GM19023 (cell line): Measurements from ENCODE around the gene ITPR1.

Source experiments
- ATAC-seq: cut with Tn5 transposase; IDR thresholded peaks from one replicate; pipeline ENCODE4 v1.9.1; 2021; ENCODE audit warnings: mild to moderate bottlenecking, moderate library complexity; ENCODE audit not compliant: unreplicated experiment

The ITPR1 gene

GRCh38 chr3:4478261-4478660 is 14.9 kb upstream of the ITPR1 start:
- ATAC-seq: no peak

- ATAC-seq: no peak
Measured at GRCh38 chr3:4491855-4492207, 1.3 kb upstream of the ITPR1 start.

- peak; percentile 15 for ATAC-seq
Measured at GRCh38 chr3:4492208-4493013, 737 bp upstream of the ITPR1 start.

- no peak for ATAC-seq
Measured at GRCh38 chr3:4493941-4494894, 1.1 kb downstream of the ITPR1 start.

GRCh38 chr3:4494895-4495264 is 1.7 kb downstream of the ITPR1 start:
- ATAC-seq: no peak

GRCh38 chr3:4495294-4496086 is 2.3 kb downstream of the ITPR1 start:
- no peak for ATAC-seq

- no peak for ATAC-seq
Measured at GRCh38 chr3:4496087-4496452, 2.9 kb downstream of the ITPR1 start.

GRCh38 chr3:4497005-4497692 is 4.0 kb downstream of the ITPR1 start:
- no peak for ATAC-seq

GRCh38 chr3:4497843-4498324 is 4.7 kb downstream of the ITPR1 start:
- no peak for ATAC-seq

GRCh38 chr3:4498446-4498845 is 5.3 kb downstream of the ITPR1 start:
- ATAC-seq: no peak

GRCh38 chr3:4501437-4501836 is 8.3 kb downstream of the ITPR1 start:
- no peak for ATAC-seq

- no peak for ATAC-seq
Measured at GRCh38 chr3:4501927-4502326, 8.8 kb downstream of the ITPR1 start.

GRCh38 chr3:4503050-4503449 is 9.9 kb downstream of the ITPR1 start:
- ATAC-seq: peak; percentile 46

- no peak for ATAC-seq
Measured at GRCh38 chr3:4504340-4505261, 11.5 kb downstream of the ITPR1 start.

GRCh38 chr3:4505688-4506558 is 12.8 kb downstream of the ITPR1 start:
- no peak for ATAC-seq

GRCh38 chr3:4506559-4507023 is 13.4 kb downstream of the ITPR1 start:
- no peak for ATAC-seq

- ATAC-seq: no peak
Measured at GRCh38 chr3:4507024-4507596, 14.0 kb downstream of the ITPR1 start.
